A549 (cell line): ENCODE results near the gene RPS6KA3. TPM values are rescaled to one million over a fixed set of nuclear protein-coding genes. Genes with fewer than 3 reads are reported as not detected.

Source experiments
- ATAC-seq, 2 experiments: fragments of 200-7000 bp in 1 of 2; fragments of >200 bp in 1 of 2; cut with Nextera tagmentation in 1 of 2; cut with Tn5 transposase in 1 of 2; 3 replicates each; pipeline versions ENCODE4 v1.8.0 to v1.9.1; 2018 to 2020; ENCODE audit warnings: mild to moderate bottlenecking in 1 of 2, moderate library complexity in 1 of 2
- CTCF ChIA-PET: fragments of 300-600 bp; sonication (Branson Sonifier 250); formaldehyde crosslinking; extraction: SDS; loops from one replicate; lab custom pipeline; 2021; ENCODE audit warnings: antibody characterized with exemption, inconsistent platforms; lab: Yijun Ruan, JAX
- POLR2A ChIA-PET: fragments of 350-600 bp; formaldehyde crosslinking; extraction: SDS; loops from one replicate; lab custom pipeline; 2021; ENCODE audit warnings: antibody characterized with exemption, inconsistent platforms; lab: Yijun Ruan, JAX
- DNase-seq, 2 experiments: peaks; one replicate each; pipeline versions ENCODE4 v3.0.0 to v3.0.0-alpha.2; 2011 to 2016; ENCODE audit warnings: low read depth in 1 of 2, low spot score in 1 of 2
- FAIRE-seq: peaks from 2 replicates; lab custom pipeline; 2011; peaks lifted over from hg19 to GRCh38; lab: Jason Lieb, UNC
- H3K27ac ChIP-seq, 2 experiments: fragments of >200 bp; sonication (Bioruptor Twin); formaldehyde crosslinking; 3 replicates each; pipeline ENCODE4 v1.5.1; 2016 to 2017
- H3K4me1 ChIP-seq: fragments of >200 bp; sonication (Bioruptor Twin); formaldehyde crosslinking; 3 replicates; pipeline ENCODE4 v1.6.1; 2016
- H3K4me2 ChIP-seq: fragments of >200 bp; sonication (Bioruptor Twin); formaldehyde crosslinking; 3 replicates; pipeline ENCODE4 v1.6.1; 2016
- H3K4me3 ChIP-seq: fragments of >200 bp; sonication (Bioruptor Twin); formaldehyde crosslinking; 3 replicates; pipeline ENCODE4 v1.5.1; 2016
- H3K9me3 ChIP-seq: fragments of >200 bp; sonication (Bioruptor Twin); formaldehyde crosslinking; 3 replicates; pipeline ENCODE4 v1.6.1; 2016
- ATOH8 ChIP-seq: fragments of 250-450 bp; sonication (Bioruptor Pico); IDR thresholded peaks from 2 replicates; pipeline ENCODE4 v1.5.0; 2020; ENCODE audit warnings: low read depth, mild to moderate bottlenecking, moderate library complexity
- BHLHE40 ChIP-seq: IDR thresholded peaks from 2 replicates; pipeline ENCODE4 v1.6.1; 2012; ENCODE audit warnings: low read depth, low read length, inconsistent platforms
- EP300 ChIP-seq, 2 experiments: fragments of >200 bp; sonication (Bioruptor Twin); formaldehyde crosslinking; IDR thresholded peaks; 2 replicates in 1 of 2; 3 replicates in 1 of 2; pipeline ENCODE4 v1.6.1; 2016 to 2017
- ESRRA ChIP-seq: fragments of 150-350 bp; IDR thresholded peaks from 2 replicates; pipeline ENCODE4 v1.6.1; 2014; ENCODE audit warnings: mild to moderate bottlenecking, low read length, borderline replicate concordance
- HES2 ChIP-seq: fragments of >200 bp; sonication (Bioruptor Twin); formaldehyde crosslinking; IDR thresholded peaks from 2 replicates; pipeline ENCODE4 v1.6.1; 2016
- HEYL ChIP-seq: fragments of 250-450 bp; sonication (Bioruptor Pico); IDR thresholded peaks from 2 replicates; pipeline ENCODE4 v1.8.0; 2021; ENCODE audit warnings: mild to moderate bottlenecking, moderate library complexity
- HOXB5 ChIP-seq: fragments of 250-450 bp; sonication (Bioruptor Pico); IDR thresholded peaks from 2 replicates; pipeline ENCODE4 v1.5.0; 2020; ENCODE audit warnings: mild to moderate bottlenecking, moderate library complexity
- KDM1A ChIP-seq: fragments of 200-600 bp; sonication (generic); IDR thresholded peaks from 2 replicates; pipeline ENCODE4 v1.6.1; 2016; ENCODE audit warnings: low read depth, mild to moderate bottlenecking
- MAFK ChIP-seq: fragments of 450-650 bp; IDR thresholded peaks from 2 replicates; pipeline ENCODE4 v1.6.1; 2014; ENCODE audit not compliant: partially characterized antibody
- MAZ ChIP-seq: fragments of 150-350 bp; IDR thresholded peaks from 2 replicates; pipeline ENCODE4 v1.6.1; 2014; ENCODE audit warnings: antibody characterized with exemption, low read depth, low read length, borderline replicate concordance
- MYC ChIP-seq: IDR thresholded peaks from 2 replicates; pipeline ENCODE4 v1.6.1; 2012; ENCODE audit warnings: mild to moderate bottlenecking, inconsistent platforms, low read length, improper control_type of control experiment, borderline replicate concordance
- NPAS2 ChIP-seq: fragments of 250-450 bp; sonication (Bioruptor Pico); IDR thresholded peaks from 2 replicates; pipeline ENCODE4 v1.8.0; 2022; ENCODE audit warnings: mild to moderate bottlenecking, moderate library complexity, borderline replicate concordance
- PHF8 ChIP-seq: fragments of 200-600 bp; sonication (generic); IDR thresholded peaks from 2 replicates; pipeline ENCODE4 v1.6.1; 2016; ENCODE audit warnings: low read depth, mild to moderate bottlenecking, antibody characterized with exemption, moderate library complexity, borderline replicate concordance
- POLR2A ChIP-seq: IDR thresholded peaks from 2 replicates; pipeline ENCODE4 v1.6.1; 2012; ENCODE audit warnings: mild to moderate bottlenecking, low read length
- RAD21 ChIP-seq, 2 experiments: fragments of >200 bp in 1 of 2; sonication (Bioruptor Twin) in 1 of 2; formaldehyde crosslinking in 1 of 2; IDR thresholded peaks in 1 of 2; conservative IDR thresholded peaks in 1 of 2; 2 replicates in 1 of 2; 3 replicates in 1 of 2; pipeline ENCODE4 v1.6.1; 2012 to 2018; ENCODE audit warnings: inconsistent platforms in 1 of 2
- REST ChIP-seq: fragments of 200-600 bp; sonication (generic); IDR thresholded peaks from 2 replicates; pipeline ENCODE4 v1.6.1; 2016; ENCODE audit warnings: antibody characterized with exemption, mild to moderate bottlenecking, moderate library complexity
- RFX5 ChIP-seq: fragments of 450-650 bp; IDR thresholded peaks from 2 replicates; pipeline ENCODE4 v1.7.1; 2014; ENCODE audit warnings: antibody characterized with exemption, mild to moderate bottlenecking, moderate library complexity
- SMC3 ChIP-seq: fragments of >200 bp; sonication (Bioruptor Twin); formaldehyde crosslinking; IDR thresholded peaks from 3 replicates; pipeline ENCODE4 v1.6.1; 2018; ENCODE audit warnings: inconsistent platforms
- ZFP36 ChIP-seq: fragments of 450-650 bp; IDR thresholded peaks from 2 replicates; pipeline ENCODE4 v1.6.1; 2014; ENCODE audit warnings: borderline replicate concordance; ENCODE audit not compliant: partially characterized antibody
- ZNF302 ChIP-seq: fragments of 250-450 bp; sonication (Bioruptor Pico); IDR thresholded peaks from 2 replicates; pipeline ENCODE4 v1.9.0; 2021; ENCODE audit warnings: inconsistent platforms, mild to moderate bottlenecking, moderate library complexity
- ZSCAN20 ChIP-seq: fragments of 250-450 bp; sonication (Bioruptor Pico); IDR thresholded peaks from 2 replicates; pipeline ENCODE4 v1.8.0; 2022; ENCODE audit warnings: mild to moderate bottlenecking, moderate library complexity
- WGBS: methylation state at CpG from one replicate; pipeline ENCODE4 v1.1.6; 2017; ENCODE audit errors: missing lambda C conversion rate; 5-methylcytosine and 5-hydroxymethylcytosine counted together
- polyA plus RNA-seq, 4 experiments: library from polyadenylated mRNA; depleted of rRNA in 3 of 4; stranded (reverse); fragments of >200 nt; fragmentation: RNase III in 1 of 4; extraction: RNeasy Plus Mini Kit Qiagen cat#74134 plus additional on column Dnase treatment in 1 of 4; gene quantifications; 2 replicates in 3 of 4; 3 replicates in 1 of 4; pipeline ENCODE4 v1.2.3, GENCODE V29; 2011 to 2017

The RPS6KA3 gene
- polyA plus RNA-seq, 2 of the 4 experiments (the other 2 are of a cell fraction): 41.1 to 117 TPM

GRCh38 chrX:20149326-20149725, 117.4 kb downstream of the RPS6KA3 start:
- ChIA-PET POLR2A (no interaction called here), CTCF (no interaction called here)
- TF ChIP-seq MAZ: no peak
- no peak for TF ChIP-seq ESRRA
- no peak for TF ChIP-seq EP300 (IDR thresholded peaks at IDR 0.05)
- TF ChIP-seq ATOH8: no peak
- no peak for TF ChIP-seq KDM1A
- no peak for TF ChIP-seq ZNF302
- no peak for TF ChIP-seq REST
- TF ChIP-seq SMC3: no peak
- no peak for TF ChIP-seq POLR2A
- no peak for TF ChIP-seq PHF8
- no peak for TF ChIP-seq ZSCAN20
- no peak for TF ChIP-seq HOXB5 (CRISPR knock-in tag)
- no peak for TF ChIP-seq MAFK
- TF ChIP-seq HEYL (CRISPR knock-in tag): no peak
- no peak for TF ChIP-seq MYC
- no peak for TF ChIP-seq HES2
- H3K4me3 ChIP-seq: no peak overlapping the region
- peak; percentile 90 for FAIRE-seq
- H3K4me1 ChIP-seq: no peaks in the 10 kb centered on the region
- no peak for ATAC-seq
- WGBS: 72% methylated on average over 2 of the region's 2 CpGs
- no peak overlapping the region for H3K27ac ChIP-seq
- H3K9me3 ChIP-seq: no peaks in the 10 kb centered on the region
- no peak overlapping the region for H3K4me2 ChIP-seq
- DNase-seq: no peak

GRCh38 chrX:20147561-20147960, 119.1 kb downstream of the RPS6KA3 start:
- no peak; a peak in 1 of 6 replicates for ATAC-seq
- H3K9me3 ChIP-seq: no peaks in the 10 kb centered on the region
- no peak overlapping the region for H3K4me3 ChIP-seq
- ChIA-PET POLR2A (no interaction called here), CTCF (interaction anchor here (1.1 kb wide), 1 partner anchor 10 kb away, joined by 3 read pairs; no protein-coding TSS in a partner anchor)
- FAIRE-seq: no peak
- no peak overlapping the region for H3K27ac ChIP-seq
- no peak for TF ChIP-seq NPAS2 (CRISPR knock-in tag)
- TF ChIP-seq ATOH8: no peak
- TF ChIP-seq BHLHE40: no peak
- TF ChIP-seq ZFP36: no peak
- no peak for TF ChIP-seq RFX5
- TF ChIP-seq RAD21 (conservative IDR thresholded peaks at IDR 0.05 in 1 of 2, IDR thresholded peaks at IDR 0.05 in 1 of 2): no peak
- H3K4me2 ChIP-seq: no peak overlapping the region
- no peak for DNase-seq
- H3K4me1 ChIP-seq: 0 out of 3 replicates have a peak, but pooled peaks cover 12% of the 10 kb centered on the region
- WGBS: 91% methylated on average over 1 of the region's 1 CpG
